HG03457 (cell line): ENCODE data around the gene CASZ1.

Experiments used
- ATAC-seq: cut with Tn5 transposase; IDR thresholded peaks from one replicate; pipeline ENCODE4 v1.9.1; 2021; ENCODE audit warnings: moderate number of reproducible peaks; ENCODE audit not compliant: unreplicated experiment

The CASZ1 gene

GRCh38 chr1:10662090-10662688 is 134.3 kb downstream of the CASZ1 start:
- no peak for ATAC-seq

GRCh38 chr1:10661453-10661852 is 135.0 kb downstream of the CASZ1 start:
- no peak for ATAC-seq

- ATAC-seq, result no peak
Observed at GRCh38 chr1:10659646-10660540, 136.6 kb downstream of the CASZ1 start.

- no peak for ATAC-seq
Observed at GRCh38 chr1:10659218-10659617, 137.2 kb downstream of the CASZ1 start.

GRCh38 chr1:10658396-10659066 is 137.9 kb downstream of the CASZ1 start:
- ATAC-seq, result no peak

- ATAC-seq, result no peak
Observed at GRCh38 chr1:10657088-10657847, 139.2 kb downstream of the CASZ1 start.

GRCh38 chr1:10656431-10656830 is 140.0 kb downstream of the CASZ1 start:
- ATAC-seq, result no peak

GRCh38 chr1:10655002-10655401 is 141.4 kb downstream of the CASZ1 start:
- no peak for ATAC-seq

- ATAC-seq, result no peak
Observed at GRCh38 chr1:10653370-10654125, 142.9 kb downstream of the CASZ1 start.

- ATAC-seq, result no peak
Observed at GRCh38 chr1:10652626-10653025, 143.8 kb downstream of the CASZ1 start.

GRCh38 chr1:10651793-10652192 is 144.7 kb downstream of the CASZ1 start:
- ATAC-seq, result no peak

- ATAC-seq, result no peak
Observed at GRCh38 chr1:10651389-10651766, 145.1 kb downstream of the CASZ1 start.

- no peak for ATAC-seq
Observed at GRCh38 chr1:10650556-10651388, 145.7 kb downstream of the CASZ1 start.

- no peak for ATAC-seq
Observed at GRCh38 chr1:10649517-10650201, 146.8 kb downstream of the CASZ1 start.

- ATAC-seq, result no peak
Observed at GRCh38 chr1:10648689-10649516, 147.5 kb downstream of the CASZ1 start.

GRCh38 chr1:10647414-10648170 is 148.9 kb downstream of the CASZ1 start:
- ATAC-seq, result no peak

GRCh38 chr1:10646347-10646861 is 150.0 kb downstream of the CASZ1 start:
- ATAC-seq, result no peak
